ENCODE results near the gene PSTPIP2. TPM values are rescaled to one million over a fixed set of nuclear protein-coding genes. Genes with fewer than 3 reads are reported as not detected.

Gene PSTPIP2
- total and polyA plus RNA-seq, 2 of the 13 experiments (the other 11 are each of a cell fraction or from before 2014, with no cell fraction given), result 0.25 to 0.27 TPM

- 0 out of 2 replicates have a peak, but pooled peaks have one; percentile 67 for TF ChIP-seq ZNF800 (CRISPR knock-in tag; IDR thresholded peaks at IDR 0.05)
- no peak for TF ChIP-seq NBN (conservative IDR thresholded peaks at IDR 0.05)
- TF ChIP-seq DRAP1 (CRISPR knock-in tag; IDR thresholded peaks at IDR 0.05), result peak; percentile 52; the same call in 1 of the 2 replicates
- TF ChIP-seq ZNF446 (CRISPR knock-in tag; IDR thresholded peaks at IDR 0.05), result 0 out of 2 replicates have a peak, but pooled peaks have one; percentile 66
- 0 out of 2 replicates have a peak, but pooled peaks have one; percentile 42 for TF ChIP-seq ZNF564 (CRISPR knock-in tag; IDR thresholded peaks at IDR 0.05)
- no peak; the same call in none of the 2 replicates for TF ChIP-seq RARA (CRISPR knock-in tag; IDR thresholded peaks at IDR 0.05)
- TF ChIP-seq POLR2AphosphoS5 (IDR thresholded peaks at IDR 0.05; ENCODE audit: low read depth, low read length), result peak; percentile 94
- no peak for TF ChIP-seq ZNF460 (CRISPR knock-in tag; IDR thresholded peaks at IDR 0.05; ENCODE audit: borderline replicate concordance)
- no peak for TF ChIP-seq DBP (CRISPR knock-in tag; IDR thresholded peaks at IDR 0.05; ENCODE audit: not compliant biosample characterization)
- peak; percentile 39; the same call in 1 of the 2 replicates for TF ChIP-seq ZSCAN21 (CRISPR knock-in tag; IDR thresholded peaks at IDR 0.05; ENCODE audit: borderline replicate concordance)
- TF ChIP-seq TRIM22 (IDR thresholded peaks at IDR 0.05), result no peak
- peak; percentile 74 for TF ChIP-seq CBFB (CRISPR knock-in tag; IDR thresholded peaks at IDR 0.05)
- no peak for TF ChIP-seq AFF4 (CRISPR knock-in tag; IDR thresholded peaks at IDR 0.05)
- peak; percentile 68 for TF ChIP-seq XRCC5 (optimal IDR thresholded peaks at IDR 0.05; ENCODE audit: low read length)
- no peak for TF ChIP-seq ZKSCAN1 (IDR thresholded peaks at IDR 0.05; ENCODE audit: low read length)
- TF ChIP-seq ZNF784 (CRISPR knock-in tag; IDR thresholded peaks at IDR 0.05; ENCODE audit: borderline replicate concordance), result peak; percentile 93
Measured at GRCh38 chr18:46097801-46098615, 25.9 kb upstream of the PSTPIP2 start, which contains the start of gene ATP5F1A (continued).

All from HepG2 (cell line).